ENCODE measurements around the gene TCP11. TPM values are rescaled to one million over a fixed set of nuclear protein-coding genes. Genes with fewer than 3 reads are reported as not detected.

The TCP11 gene
- total RNA-seq, 1 experiment from 2014 or later: not detected

- intact Hi-C loops (cut with micrococcal nuclease; ENCODE audit: unreplicated experiment): no loop called here
- no peaks in the 10 kb centered on the region for H3K36me3 Mint-ChIP-seq (ENCODE audit: insufficient read depth, unreplicated experiment)
- CTCF ChIA-PET: interaction anchor here (1.3 kb wide), 1 partner anchor 18 kb away, joined by 3 read pairs; no protein-coding TSS in a partner anchor
- H3K4me1 Mint-ChIP-seq (ENCODE audit: low read depth, unreplicated experiment): peaks cover 9% of the 10 kb centered on the region
- TF ChIP-seq CTCF (IDR thresholded peaks at IDR 0.05; ENCODE audit: unreplicated experiment): no peak
- DNase-seq: no peak
- H3K4me3 Mint-ChIP-seq (ENCODE audit: low read depth, unreplicated experiment): no peak overlapping the region
- peaks cover 3% of the 10 kb centered on the region for H3K9me3 Mint-ChIP-seq (ENCODE audit: low read depth, unreplicated experiment)
- no peak overlapping the region for H3K27ac Mint-ChIP-seq (ENCODE audit: unreplicated experiment)
- no TSS peak for BruUV-seq (replicated peaks)
- H3K27me3 Mint-ChIP-seq (ENCODE audit: unreplicated experiment): no peaks in the 10 kb centered on the region
Measured at GRCh38 chr6:35105078-35105477, 36.1 kb downstream of the TCP11 start.

DNA sequence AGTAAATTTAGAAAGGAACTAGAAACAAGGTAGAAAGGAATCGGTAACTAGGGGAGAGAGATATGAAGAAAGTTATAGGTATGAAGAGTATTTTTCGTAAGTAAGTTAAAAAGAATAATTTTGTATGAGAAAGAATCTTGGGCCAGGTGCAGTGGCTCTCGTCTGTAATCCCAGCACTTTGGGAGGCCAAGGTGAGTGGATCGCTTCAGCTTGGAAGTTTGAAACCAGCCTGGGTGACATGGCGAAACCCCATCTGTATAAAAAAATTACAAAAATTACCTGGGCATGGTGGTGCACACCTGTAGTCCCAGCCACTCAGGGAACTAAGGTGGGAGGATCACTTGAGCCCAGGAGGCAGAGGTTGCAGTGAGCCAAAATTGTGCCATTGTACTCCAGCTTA lies 42.0 kb downstream of the TCP11 start:
- no peak for DNase-seq
- intact Hi-C loops (cut with micrococcal nuclease; ENCODE audit: unreplicated experiment): loop anchor here (1.0 kb wide), 1 partner anchor 31 kb away; no protein-coding TSS in a partner anchor
- H3K27me3 Mint-ChIP-seq (ENCODE audit: unreplicated experiment): no peaks in the 10 kb centered on the region
- H3K9me3 Mint-ChIP-seq (ENCODE audit: low read depth, unreplicated experiment): no peaks in the 10 kb centered on the region
- no peak for TF ChIP-seq CTCF (IDR thresholded peaks at IDR 0.05; ENCODE audit: unreplicated experiment)
- CTCF ChIA-PET: no interaction called here
- H3K36me3 Mint-ChIP-seq (ENCODE audit: insufficient read depth, unreplicated experiment): no peaks in the 10 kb centered on the region
- no TSS peak for BruUV-seq (replicated peaks)
- H3K4me3 Mint-ChIP-seq (ENCODE audit: low read depth, unreplicated experiment): no peak overlapping the region
- H3K27ac Mint-ChIP-seq (ENCODE audit: unreplicated experiment): no peak overlapping the region
- H3K4me1 Mint-ChIP-seq (ENCODE audit: low read depth, unreplicated experiment): peaks cover 21% of the 10 kb centered on the region

GRCh38 chr6:35096129-35096862 lies 44.8 kb downstream of the TCP11 start:
- CTCF ChIA-PET: interaction anchor here (0.7 kb wide), 1 partner anchor 43 kb away, joined by 3 read pairs; no protein-coding TSS in a partner anchor
- H3K4me1 Mint-ChIP-seq (ENCODE audit: low read depth, unreplicated experiment): peaks cover 21% of the 10 kb centered on the region
- peak overlapping the region; percentile 22 for H3K27ac Mint-ChIP-seq (ENCODE audit: unreplicated experiment)
- no peaks in the 10 kb centered on the region for H3K9me3 Mint-ChIP-seq (ENCODE audit: low read depth, unreplicated experiment)
- no peak overlapping the region for H3K4me3 Mint-ChIP-seq (ENCODE audit: low read depth, unreplicated experiment)
- H3K36me3 Mint-ChIP-seq (ENCODE audit: insufficient read depth, unreplicated experiment): peaks cover 7% of the 10 kb centered on the region
- no TSS peak for BruUV-seq (replicated peaks)
- TF ChIP-seq CTCF (IDR thresholded peaks at IDR 0.05; ENCODE audit: unreplicated experiment): no peak
- intact Hi-C loops (cut with micrococcal nuclease; ENCODE audit: unreplicated experiment): loop anchor here (2.0 kb wide), 1 partner anchor 43 kb away; no protein-coding TSS in a partner anchor
- DNase-seq: no peak
- no peaks in the 10 kb centered on the region for H3K27me3 Mint-ChIP-seq (ENCODE audit: unreplicated experiment)

DNA sequence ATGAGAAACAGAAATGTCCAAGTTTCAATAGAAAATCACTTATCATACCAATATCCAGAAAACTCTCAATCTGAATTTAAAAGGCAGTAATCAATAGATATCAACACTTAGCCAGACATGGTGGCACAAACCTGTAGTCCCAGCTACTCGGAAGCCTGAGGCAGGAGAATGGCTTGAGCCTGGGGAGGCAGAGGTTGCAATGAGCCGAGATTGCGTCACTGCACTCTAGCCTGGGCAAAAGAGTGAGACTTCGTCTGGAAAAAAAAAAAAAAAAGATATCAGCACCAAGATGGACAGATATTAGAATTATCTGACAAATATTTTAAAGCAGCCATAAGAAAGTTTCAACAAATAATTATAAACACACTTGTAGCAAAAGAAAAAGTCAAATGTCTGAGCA lies 47.0 kb downstream of the TCP11 start:
- no peak for DNase-seq
- peaks cover 21% of the 10 kb centered on the region for H3K4me1 Mint-ChIP-seq (ENCODE audit: low read depth, unreplicated experiment)
- no peaks in the 10 kb centered on the region for H3K9me3 Mint-ChIP-seq (ENCODE audit: low read depth, unreplicated experiment)
- peaks cover 7% of the 10 kb centered on the region for H3K36me3 Mint-ChIP-seq (ENCODE audit: insufficient read depth, unreplicated experiment)
- intact Hi-C loops (cut with micrococcal nuclease; ENCODE audit: unreplicated experiment): no loop called here
- no TSS peak for BruUV-seq (replicated peaks)
- no peak for TF ChIP-seq CTCF (IDR thresholded peaks at IDR 0.05; ENCODE audit: unreplicated experiment)
- no peak overlapping the region for H3K4me3 Mint-ChIP-seq (ENCODE audit: low read depth, unreplicated experiment)
- CTCF ChIA-PET: no interaction called here
- H3K27ac Mint-ChIP-seq (ENCODE audit: unreplicated experiment): no peak overlapping the region
- no peaks in the 10 kb centered on the region for H3K27me3 Mint-ChIP-seq (ENCODE audit: unreplicated experiment)

Measured in Calu3 (cell line).